Measurements from ENCODE around the gene SEC24B.

DNA sequence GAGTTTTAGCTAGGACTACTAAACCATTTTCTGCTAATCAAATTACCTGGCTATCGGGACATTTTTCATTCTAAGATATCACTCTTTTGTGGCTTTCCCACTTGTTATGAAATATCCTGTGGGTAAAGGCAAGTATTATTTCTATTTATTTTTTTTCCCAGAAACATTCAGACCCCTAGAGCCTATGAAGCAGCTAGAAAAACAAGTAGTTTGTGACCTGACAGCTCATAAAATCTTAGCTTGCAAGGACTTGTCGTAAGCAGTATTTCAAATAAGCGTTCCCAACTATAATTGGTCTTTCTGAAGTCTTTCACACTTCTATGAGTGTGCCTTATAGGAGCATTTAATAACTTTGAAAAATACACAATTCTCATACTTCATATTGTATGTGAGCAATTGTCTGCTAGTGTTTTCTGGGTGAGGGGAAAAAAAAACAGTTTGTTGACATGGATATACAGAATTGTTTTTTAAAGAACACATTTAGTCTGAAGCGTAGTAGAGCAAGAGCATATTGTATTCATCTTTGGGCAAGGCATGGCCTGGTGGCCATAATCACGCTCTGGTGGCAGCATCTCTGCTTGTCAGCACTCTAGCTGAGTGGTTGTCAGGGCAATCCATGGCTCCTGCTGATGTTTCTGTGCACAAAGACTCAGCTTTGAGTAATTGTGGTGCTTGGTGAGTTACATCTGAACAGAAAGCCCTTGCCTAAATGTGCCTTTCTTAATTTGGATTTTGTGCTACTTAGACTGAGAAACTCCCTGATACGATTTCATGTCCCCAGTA, 129.0 kb downstream of the SEC24B start:
- no peak for TF ChIP-seq CTCF (IDR thresholded peaks at IDR 0.05)
- no peak for TF ChIP-seq ZFX (IDR thresholded peaks at IDR 0.05; ENCODE audit: borderline replicate concordance)

Data from 22Rv1 (cell line).